Panc1 (cell line): Measurements from ENCODE around the gene ANKRD13A. TPM values are rescaled to one million over a fixed set of nuclear protein-coding genes. Genes with fewer than 3 reads are reported as not detected.
"Not testable (repeated sequence)": the region's sequence is repeated elsewhere in the genome, so short reads cannot be mapped to it uniquely, and the experiment has no call there.

Source experiments
- ATAC-seq: fragments of 200-7000 bp; cut with Tn5 transposase; 2 replicates; pipeline ENCODE4 v1.9.1; 2020; ENCODE audit warnings: mild to moderate bottlenecking, moderate library complexity
- BruUV-seq: library from RNA; stranded (reverse); fragments of 400-500 nt; replicated peaks from 2 replicates; lab custom pipeline; 2021; lab: Mats Ljungman, UMichigan
- CTCF ChIA-PET: fragments of 300-600 bp; sonication (Branson Sonifier 250); formaldehyde crosslinking; loops from one replicate; lab custom pipeline; 2022; ENCODE audit warnings: antibody characterized with exemption; lab: Charles Lee
- POLR2A ChIA-PET: fragments of 300-600 bp; sonication (Branson Sonifier 250); formaldehyde crosslinking; loops from one replicate; lab custom pipeline; 2022; ENCODE audit warnings: antibody characterized with exemption; lab: Charles Lee
- DNase-seq: peaks from one replicate; pipeline ENCODE4 v3.0.0-alpha.2; 2010; ENCODE audit warnings: low read depth, low spot score
- H3K27ac ChIP-seq: 2 replicates; pipeline ENCODE4 v1.5.1; 2011; ENCODE audit warnings: mild to moderate bottlenecking, low read length, inconsistent platforms
- H3K27me3 ChIP-seq: fragments of 200-500 bp; sonication (Bioruptor generic); 2 replicates; pipeline ENCODE4 v1.6.0; 2014; ENCODE audit warnings: low read length, inconsistent platforms; ENCODE audit not compliant: control insufficient read depth, insufficient read depth
- H3K36me3 ChIP-seq: fragments of 200-500 bp; sonication (Bioruptor generic); 2 replicates; pipeline ENCODE4 v1.5.1; 2014; ENCODE audit warnings: inconsistent platforms, mild to moderate bottlenecking, low read length, moderate library complexity; ENCODE audit not compliant: control insufficient read depth, insufficient read depth
- H3K4me1 ChIP-seq: 2 replicates; pipeline ENCODE4 v1.5.1; 2011; ENCODE audit warnings: inconsistent platforms, mild to moderate bottlenecking, low read length, moderate library complexity; ENCODE audit not compliant: control insufficient read depth, insufficient read depth
- H3K4me3 ChIP-seq, 2 experiments: 2 replicates each; pipeline ENCODE4 v1.5.1; 2011 to 2012; ENCODE audit warnings: low read depth in 2 of 2, low read length in 2 of 2, mild to moderate bottlenecking in 2 of 2, inconsistent platforms in 1 of 2, moderate library complexity in 1 of 2
- H3K9me3 ChIP-seq: fragments of 200-500 bp; sonication (Bioruptor generic); 2 replicates; pipeline ENCODE4 v1.5.1; 2014; ENCODE audit warnings: low read depth, mild to moderate bottlenecking, inconsistent platforms, low read length, moderate library complexity; ENCODE audit not compliant: control insufficient read depth, insufficient read depth
- CTCF ChIP-seq: fragments of 450-650 bp; IDR thresholded peaks from 2 replicates; pipeline ENCODE4 v1.5.1; 2017; ENCODE audit warnings: mild to moderate bottlenecking
- POLR2AphosphoS5 ChIP-seq: IDR thresholded peaks from 2 replicates; pipeline ENCODE4 v1.6.1; 2012; ENCODE audit warnings: mild to moderate bottlenecking, low read depth, low read length, moderate library complexity
- REST ChIP-seq, 2 experiments: IDR thresholded peaks; 2 replicates each; pipeline ENCODE4 v1.6.1; 2011 to 2012; ENCODE audit warnings: low read depth in 2 of 2, control low read depth in 1 of 2, low read length in 1 of 2, mild to moderate bottlenecking in 1 of 2, moderate library complexity in 1 of 2; ENCODE audit not compliant: insufficient read depth in 1 of 2
- SIN3A ChIP-seq: IDR thresholded peaks from 2 replicates; pipeline ENCODE4 v1.6.1; 2012; ENCODE audit warnings: low read depth, mild to moderate bottlenecking, low read length, moderate library complexity, borderline replicate concordance; ENCODE audit not compliant: insufficient read depth
- TCF7L2 ChIP-seq: IDR thresholded peaks from 2 replicates; pipeline ENCODE4 v1.6.1; 2011; ENCODE audit warnings: mild to moderate bottlenecking, low read depth, low read length, inconsistent platforms
- in situ Hi-C: cut with HindIII; loops from 2 replicates; pipeline ENCODE4 v1.10.0; 2016; ENCODE audit warnings: low sequenced_read_pairs, low pct_unique_long_range_greater_than_20kb
- intact Hi-C: fragments of 100-400 bp; cut with micrococcal nuclease; formaldehyde crosslinking; loops from one replicate; pipeline ENCODE4 v1.10.0; 2022; ENCODE audit not compliant: unreplicated experiment
- total RNA-seq: library from RNA; stranded (reverse); gene quantifications from one replicate; pipeline ENCODE4 v1.2.1, GENCODE V29; 2021; ENCODE audit not compliant: unreplicated experiment

ANKRD13A gene
- total RNA-seq, 1 experiment from 2014 or later = 34.4 TPM

GRCh38 chr12:110006115-110006514 is 6.9 kb downstream of the ANKRD13A start:
- no peak for DNase-seq
- H3K9me3 ChIP-seq = no peaks in the 10 kb centered on the region
- no peak overlapping the region for H3K4me3 ChIP-seq
- in situ Hi-C loops = no loop called here
- ChIA-PET CTCF (no interaction called here), POLR2A (no interaction called here)
- no TSS peak for BruUV-seq
- H3K27me3 ChIP-seq = no peaks in the 10 kb centered on the region
- intact Hi-C loops = no loop called here
- no peak for TF ChIP-seq REST (IDR thresholded peaks at IDR 0.05; ENCODE audit: insufficient read depth in 1 of 2, low read depth in 2 of 2, low read length in 1 of 2)
- no peak for TF ChIP-seq SIN3A
- no peak for TF ChIP-seq TCF7L2
- no peak for TF ChIP-seq CTCF
- no peaks in the 10 kb centered on the region for H3K36me3 ChIP-seq
- ATAC-seq = no peak
- no peaks in the 10 kb centered on the region for H3K4me1 ChIP-seq
- no peak overlapping the region for H3K27ac ChIP-seq

- ATAC-seq (no peak), DNase-seq (no peak)
- Histone ChIP-seq H3K9me3 (no peaks in the 10 kb centered on the region), H3K4me1 (no peaks in the 10 kb centered on the region), H3K27me3 (no peaks in the 10 kb centered on the region), H3K4me3 (no peak overlapping the region), H3K27ac (no peak overlapping the region), H3K36me3 (no peaks in the 10 kb centered on the region)
- in situ Hi-C loops (no loop called here), intact Hi-C loops (no loop called here)
- ChIA-PET CTCF (no interaction called here), POLR2A (no interaction called here)
- TF ChIP-seq CTCF (no peak), SIN3A (no peak), TCF7L2 (no peak), REST (IDR thresholded peaks at IDR 0.05; ENCODE audit: insufficient read depth in 1 of 2, low read depth in 2 of 2, low read length in 1 of 2) (no peak), POLR2AphosphoS5 (no peak)
- no TSS peak for BruUV-seq
Measured at GRCh38 chr12:110007881-110008280, 8.7 kb downstream of the ANKRD13A start.

GRCh38 chr12:110008681-110009398 is 9.6 kb downstream of the ANKRD13A start:
- H3K27me3 ChIP-seq, CTCF ChIA-PET, in situ Hi-C loops, POLR2A ChIA-PET, H3K9me3 ChIP-seq, H3K4me3 ChIP-seq, DNase-seq, ATAC-seq, H3K4me1 ChIP-seq, H3K27ac ChIP-seq, BruUV-seq, intact Hi-C loops, H3K36me3 ChIP-seq: not testable (repeated sequence)
